Measurements from ENCODE around the gene C2orf92.

Gene C2orf92

DNA sequence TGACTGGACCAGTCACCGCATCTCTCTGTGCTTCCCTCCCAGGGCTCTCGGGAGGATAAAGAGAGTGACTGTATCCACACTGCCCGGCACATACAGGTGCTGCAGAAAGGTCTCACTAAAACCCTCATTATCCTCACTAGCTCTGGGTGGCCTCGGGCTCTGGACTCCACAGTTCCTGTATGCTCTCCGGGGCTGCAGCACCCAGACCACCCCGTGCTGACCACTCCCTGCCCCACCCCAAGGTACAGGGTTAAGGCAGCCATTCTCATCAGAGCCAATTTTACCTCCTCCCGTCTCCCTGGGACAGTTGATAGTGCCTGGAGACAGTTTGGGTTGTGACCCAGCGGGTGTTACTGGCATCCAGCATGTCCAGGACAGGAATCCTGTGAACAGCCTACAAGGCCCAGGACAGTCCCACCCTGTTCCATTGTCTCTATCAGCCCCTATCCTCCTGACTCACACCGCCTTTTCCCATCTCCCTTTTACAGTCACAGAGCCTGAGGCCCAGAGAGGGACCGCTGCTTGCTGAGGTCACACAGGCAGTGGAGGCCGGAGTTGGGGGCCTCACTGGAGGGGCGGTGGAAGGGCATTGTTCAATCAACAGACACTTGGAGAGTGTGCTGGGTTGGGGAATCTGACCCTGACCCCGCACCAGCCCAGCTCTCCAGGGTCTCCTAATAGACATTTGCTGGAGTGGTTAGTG, 45.6 kb downstream of the C2orf92 start:
- no peak for DNase-seq

DNA sequence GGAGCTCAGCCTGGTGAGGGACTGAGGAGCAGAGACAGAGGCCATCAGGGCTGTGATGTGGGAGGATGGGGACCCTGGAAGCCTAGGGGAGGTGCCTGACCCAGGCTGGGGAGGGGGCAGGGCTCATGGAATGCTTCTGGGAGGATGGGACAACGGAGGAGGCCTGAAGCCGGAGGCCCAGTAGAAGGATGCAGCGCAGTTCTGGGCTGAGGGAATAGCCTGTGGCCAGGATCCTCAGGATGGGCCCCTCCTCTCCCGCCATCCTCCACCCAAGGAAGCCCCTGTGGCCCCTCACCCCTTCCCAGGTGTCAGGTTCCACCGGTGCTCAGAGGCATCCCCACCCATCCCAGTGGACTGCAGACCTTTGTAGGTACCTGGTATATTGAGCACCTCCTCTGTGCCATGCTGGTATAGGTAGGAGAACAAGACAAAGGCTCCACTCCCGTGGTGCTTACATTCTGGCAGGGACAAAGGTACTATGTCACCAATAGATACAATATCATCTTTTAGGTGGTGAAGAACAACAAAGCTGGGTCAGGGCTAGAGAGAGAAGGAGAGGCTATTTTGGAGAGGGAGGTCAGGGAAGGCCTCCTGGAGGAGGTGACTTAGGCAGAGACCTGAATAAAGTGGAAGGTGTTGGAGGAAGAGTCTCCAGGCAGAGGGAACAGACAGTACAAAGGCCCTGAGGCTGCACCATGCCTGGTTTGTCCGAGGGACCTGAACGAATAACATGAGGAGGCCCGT, 46.6 kb downstream of the C2orf92 start:
- DNase-seq, result no peak

DNA sequence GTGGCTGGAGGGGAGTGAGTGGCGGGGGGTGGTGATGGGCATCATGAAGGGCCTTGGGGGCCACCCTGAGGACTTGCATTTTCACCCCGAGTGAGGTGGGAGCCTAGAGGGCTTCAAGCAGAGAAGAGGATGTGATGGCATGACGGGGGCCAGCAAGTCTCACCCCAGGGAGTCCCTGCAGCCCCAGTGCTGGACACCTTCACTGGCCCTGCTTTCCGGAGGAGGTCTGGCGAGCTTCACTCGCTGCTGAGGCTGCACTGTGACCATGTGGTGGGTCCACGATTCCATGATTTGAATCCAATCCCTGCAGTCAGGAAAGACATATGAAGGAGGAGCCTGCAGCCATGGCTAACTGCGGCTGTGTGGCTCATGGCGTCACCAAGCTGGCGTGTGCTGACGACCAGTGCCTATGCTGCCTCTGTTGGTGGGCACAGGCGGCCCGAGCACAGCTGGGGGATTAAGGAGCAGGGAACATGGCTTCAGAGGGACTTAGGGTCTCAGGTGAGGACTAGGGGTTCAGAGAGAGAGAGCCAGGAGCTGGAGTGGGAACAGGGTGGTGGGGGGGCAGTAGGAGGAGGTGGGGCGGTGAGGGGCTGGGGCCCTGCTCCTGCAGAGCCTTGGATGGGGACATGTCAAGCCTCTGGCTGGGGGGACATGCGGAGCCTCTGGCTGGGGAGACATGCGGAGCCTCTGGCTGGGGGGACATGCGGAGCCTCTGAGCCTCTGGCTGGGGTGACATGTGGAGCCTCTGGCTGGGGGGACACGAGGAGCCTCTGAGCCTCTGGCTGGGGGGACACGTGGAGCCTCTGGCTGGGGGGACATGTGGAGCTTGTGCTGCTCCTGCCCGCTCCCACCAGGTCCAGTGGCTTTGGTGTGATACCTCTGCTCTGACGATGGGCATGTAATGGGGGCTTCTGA, 47.4 kb downstream of the C2orf92 start:
- no peak for DNase-seq

DNA sequence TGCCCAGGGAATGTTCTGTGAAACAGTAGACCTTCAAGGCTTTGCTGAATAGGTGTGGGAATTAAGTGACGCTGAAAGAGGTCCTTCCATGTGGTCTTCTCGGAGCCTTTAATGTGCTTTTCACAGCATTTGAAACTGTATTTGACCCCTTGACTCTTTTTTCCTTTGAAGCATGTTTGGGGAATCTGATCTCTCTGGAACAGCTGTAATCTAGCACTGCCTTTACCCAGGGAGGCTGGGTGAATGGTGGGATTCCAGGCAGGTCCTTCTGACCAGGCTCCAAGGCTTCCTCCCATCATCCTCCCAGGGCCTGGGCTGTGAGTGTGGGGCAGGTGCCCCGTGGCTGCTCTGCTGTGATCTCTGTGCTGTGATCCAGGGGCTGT, 48.1 kb downstream of the C2orf92 start:
- DNase-seq, result no peak

DNA sequence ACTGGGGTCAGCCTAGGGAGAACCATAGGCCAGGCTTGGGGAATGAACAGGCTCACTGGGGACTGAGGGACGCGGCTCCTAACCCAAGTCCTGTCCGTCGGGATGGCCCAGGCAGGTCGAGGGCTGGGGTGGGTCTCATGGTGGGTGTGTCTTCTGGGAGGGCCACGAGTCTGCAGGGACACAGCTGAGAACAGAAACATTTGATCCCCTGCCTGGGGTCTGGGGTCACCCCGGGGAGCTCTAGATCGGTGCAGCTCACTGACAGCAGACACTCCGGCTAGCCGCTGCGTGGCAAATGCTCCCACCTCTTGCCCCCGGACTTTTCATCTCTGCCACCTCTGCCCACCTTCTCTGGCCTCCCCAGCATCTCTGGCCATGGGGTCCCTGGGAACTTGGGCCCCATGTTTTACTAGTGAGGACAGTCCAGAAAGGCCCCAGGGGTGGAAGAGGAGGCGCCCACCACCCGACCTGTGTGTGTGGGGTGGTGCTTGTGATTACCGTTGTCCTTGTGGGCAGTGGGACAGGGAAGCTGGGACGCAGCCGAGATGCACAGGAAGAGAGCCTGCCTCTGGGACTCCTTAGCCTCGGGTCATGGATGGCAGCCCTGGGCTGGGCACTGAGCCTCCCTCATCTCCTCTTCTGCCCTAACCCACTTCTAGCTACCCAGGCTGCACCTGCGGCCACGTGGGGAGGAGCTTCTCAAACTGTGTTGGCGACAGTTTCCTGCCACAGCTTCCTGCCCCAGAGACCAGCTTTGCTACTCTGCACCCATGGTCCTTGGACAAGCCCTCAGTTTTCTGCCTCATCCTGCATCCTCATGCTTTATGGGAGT, 48.8 kb downstream of the C2orf92 start:
- DNase-seq, result no peak

DNA sequence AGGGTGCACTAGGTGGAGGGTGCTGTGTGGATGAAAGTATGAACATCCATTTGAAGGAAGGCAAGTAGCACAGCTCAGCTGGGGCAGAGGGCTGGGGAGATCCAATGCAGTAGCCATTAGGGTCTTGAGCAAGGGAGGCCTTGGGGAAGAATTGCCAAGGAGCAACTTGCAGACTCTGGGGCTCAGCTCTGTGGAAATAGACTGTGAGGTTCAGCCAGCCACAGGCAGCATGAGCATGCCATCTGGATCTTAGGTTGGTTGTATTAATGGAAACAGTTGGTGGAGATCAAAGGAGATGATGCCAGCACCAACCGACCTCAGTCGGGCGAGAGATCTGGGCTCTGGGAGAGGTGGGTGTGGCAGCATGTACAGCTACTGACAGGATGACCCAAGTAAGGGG, 49.4 kb downstream of the C2orf92 start:
- no peak for DNase-seq

DNA sequence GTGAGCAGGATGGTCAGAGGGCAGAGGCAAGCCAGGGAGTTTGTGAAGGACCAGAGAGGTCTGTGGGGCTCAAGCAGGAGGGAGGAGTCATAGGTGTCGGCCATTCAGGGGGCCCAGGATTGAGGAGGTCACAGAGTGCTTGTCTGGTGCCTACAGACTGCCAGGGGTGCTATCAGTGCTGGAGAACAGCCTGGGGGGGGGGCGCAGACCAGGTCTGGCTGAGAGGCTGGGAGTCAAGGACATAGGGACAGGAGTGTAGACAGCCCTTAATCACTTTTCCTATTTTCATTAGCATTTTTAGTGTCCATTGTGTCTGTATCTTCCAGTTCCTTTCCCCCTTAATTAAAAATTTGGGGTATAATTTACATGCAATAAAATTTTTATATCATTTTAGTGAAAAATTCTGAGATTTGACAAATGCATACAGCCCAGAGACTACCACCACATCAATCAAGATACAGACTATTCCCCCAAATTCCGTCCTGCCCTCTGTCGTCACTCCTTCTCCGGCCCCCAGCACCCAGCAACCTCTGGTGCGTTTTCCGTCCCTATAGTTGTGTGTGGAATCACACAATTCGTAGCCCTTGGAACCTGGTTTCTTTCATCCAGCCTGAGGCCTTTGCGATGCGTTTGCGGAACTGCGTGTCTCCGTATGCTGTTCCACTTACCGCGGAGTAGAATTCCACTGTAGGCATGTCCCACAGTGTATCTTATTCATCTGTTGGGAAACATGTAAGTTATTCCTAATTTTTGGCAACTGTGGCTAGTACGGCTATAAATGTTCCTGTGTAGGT, 50.0 kb downstream of the C2orf92 start:
- DNase-seq, result no peak

DNA sequence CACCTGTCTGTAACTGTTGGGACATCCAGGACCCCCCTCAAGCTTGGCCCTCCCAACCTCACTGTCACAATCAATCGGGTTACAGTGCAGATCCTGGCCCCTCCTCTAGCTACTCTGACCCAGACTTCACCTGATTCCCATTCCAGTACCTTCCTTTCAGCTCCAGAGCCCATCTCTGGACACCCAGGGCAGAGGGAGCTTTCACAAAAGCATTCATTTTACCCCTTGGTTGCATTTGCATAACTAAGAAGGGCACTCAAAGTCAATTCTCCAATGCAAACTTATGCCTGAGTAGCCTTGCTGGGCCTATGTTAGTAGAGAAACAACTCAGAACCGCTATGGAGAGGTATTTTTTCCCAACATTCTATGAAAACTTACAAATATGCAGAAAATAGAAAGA, 51.2 kb downstream of the C2orf92 start:
- no peak for DNase-seq

DNA sequence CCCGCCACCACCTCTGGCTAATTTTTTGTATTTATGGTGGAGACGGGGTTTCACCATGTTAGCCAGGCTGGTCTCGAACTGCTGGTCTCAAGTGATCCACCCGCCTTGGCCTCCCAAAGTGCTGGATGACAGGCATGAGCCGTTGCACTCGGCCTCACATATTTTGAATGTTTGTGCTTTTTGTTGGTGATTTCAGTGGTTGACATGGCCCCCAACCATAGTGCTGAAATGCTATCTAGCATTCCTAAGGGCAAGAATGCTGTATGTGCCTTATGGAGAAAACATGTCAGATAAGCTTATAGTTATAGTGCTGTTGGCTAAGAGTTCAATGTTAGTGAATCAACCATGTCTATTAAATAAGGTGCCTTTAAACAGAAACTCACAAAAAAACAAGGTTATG, 52.7 kb downstream of the C2orf92 start:
- no peak for DNase-seq

DNA sequence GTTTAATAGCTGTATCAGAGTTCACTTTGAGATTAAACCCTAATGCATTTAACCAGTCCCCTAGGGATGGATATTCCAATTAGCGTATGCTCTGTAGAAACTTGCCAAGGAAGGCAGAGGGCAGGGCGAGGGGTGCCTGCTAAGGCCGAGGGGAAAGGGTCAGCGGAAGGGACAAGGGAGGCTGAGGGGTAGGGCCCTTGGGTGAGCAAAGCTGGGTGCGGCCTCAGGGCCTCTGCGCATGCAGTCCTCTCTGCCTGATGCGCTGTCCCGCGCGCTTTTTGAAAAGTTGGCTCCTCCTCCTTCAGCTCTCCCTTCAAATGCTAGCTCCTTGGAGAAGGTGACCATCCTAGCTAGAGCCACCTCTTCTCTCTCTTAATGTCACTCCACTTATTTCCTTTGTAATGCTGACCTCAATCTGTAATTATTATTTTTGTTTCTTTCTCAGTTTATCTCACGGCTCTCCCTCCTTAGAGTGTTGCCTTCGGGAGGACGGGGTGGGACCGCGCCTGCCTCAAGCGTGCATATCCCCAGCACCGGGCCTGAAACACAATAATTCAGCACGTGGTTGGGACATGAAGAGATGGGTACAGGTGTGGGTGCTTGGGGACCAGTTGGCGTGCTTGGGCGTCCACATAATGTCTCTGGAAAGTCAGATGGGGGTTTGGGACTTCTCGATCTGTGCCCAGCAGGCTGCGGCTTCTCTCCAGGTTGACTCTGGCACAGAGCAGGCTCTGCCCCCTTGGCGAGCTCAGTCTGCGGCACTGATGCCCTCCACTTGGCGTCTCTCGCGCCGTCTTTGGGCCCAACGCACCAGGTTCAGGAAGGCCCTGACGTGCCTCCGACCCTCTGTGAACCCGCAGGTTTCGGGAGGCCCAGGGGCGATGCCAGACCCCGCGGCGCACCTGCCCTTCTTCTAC, 53.9 kb downstream of the C2orf92 start:
- DNase-seq, result no peak

DNA sequence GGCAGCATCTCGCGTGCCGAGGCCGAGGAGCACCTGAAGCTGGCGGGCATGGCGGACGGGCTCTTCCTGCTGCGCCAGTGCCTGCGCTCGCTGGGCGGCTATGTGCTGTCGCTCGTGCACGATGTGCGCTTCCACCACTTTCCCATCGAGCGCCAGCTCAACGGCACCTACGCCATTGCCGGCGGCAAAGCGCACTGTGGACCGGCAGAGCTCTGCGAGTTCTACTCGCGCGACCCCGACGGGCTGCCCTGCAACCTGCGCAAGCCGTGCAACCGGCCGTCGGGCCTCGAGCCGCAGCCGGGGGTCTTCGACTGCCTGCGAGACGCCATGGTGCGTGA, 54.5 kb downstream of the C2orf92 start:
- no peak for DNase-seq

DNA sequence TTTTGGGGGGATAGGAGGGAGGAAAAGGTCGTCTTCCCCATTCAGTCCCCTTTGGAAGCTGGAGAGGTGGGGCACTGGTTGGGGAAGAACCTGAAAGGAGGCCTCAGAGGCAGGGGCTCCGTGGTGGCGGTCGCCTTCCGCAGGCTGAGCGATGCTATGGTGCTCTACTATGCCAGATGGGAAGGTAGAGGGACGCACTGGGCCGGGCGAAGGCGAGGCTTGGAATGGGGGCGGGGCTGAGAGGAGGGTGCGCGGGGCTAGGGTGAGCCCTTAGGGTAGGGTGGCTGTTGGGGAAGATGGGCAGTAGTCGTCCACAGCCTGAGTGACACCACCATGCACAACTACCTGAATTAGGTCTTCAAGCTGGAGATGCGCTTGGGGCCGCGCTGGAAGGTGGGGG, 55.0 kb downstream of the C2orf92 start:
- no peak for DNase-seq

DNA sequence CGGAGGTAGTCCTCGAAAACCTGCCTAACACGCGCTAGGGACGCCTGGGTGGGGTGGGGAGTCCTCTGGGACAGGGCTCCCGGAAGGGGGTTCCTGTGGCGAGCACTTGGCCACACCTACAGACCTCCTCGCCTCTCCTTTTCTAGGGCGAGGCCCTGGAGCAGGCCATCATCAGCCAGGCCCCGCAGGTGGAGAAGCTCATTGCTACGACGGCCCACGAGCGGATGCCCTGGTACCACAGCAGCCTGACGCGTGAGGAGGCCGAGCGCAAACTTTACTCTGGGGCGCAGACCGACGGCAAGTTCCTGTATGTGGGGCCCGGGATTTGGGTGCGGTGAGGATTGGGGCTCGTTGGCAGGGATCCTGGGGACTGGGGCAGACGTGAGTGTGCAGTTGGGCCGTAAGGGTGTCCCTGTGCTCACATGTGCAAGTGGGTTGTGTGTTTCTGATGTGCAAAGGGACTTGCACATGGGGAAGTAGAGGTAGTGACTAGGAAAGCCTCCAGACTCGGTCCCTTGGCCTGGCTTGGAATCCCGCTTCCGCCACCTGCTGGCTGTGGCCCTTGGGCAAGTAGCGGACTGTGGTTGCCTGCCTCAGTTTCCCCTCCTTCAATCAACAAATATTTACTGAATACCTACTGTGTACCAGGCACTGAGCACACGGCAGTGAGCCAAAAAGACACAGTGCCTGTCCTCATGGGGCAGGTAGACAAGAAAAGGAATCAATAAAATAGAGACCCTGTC, 55.6 kb downstream of the C2orf92 start:
- DNase-seq, result no peak

DNA sequence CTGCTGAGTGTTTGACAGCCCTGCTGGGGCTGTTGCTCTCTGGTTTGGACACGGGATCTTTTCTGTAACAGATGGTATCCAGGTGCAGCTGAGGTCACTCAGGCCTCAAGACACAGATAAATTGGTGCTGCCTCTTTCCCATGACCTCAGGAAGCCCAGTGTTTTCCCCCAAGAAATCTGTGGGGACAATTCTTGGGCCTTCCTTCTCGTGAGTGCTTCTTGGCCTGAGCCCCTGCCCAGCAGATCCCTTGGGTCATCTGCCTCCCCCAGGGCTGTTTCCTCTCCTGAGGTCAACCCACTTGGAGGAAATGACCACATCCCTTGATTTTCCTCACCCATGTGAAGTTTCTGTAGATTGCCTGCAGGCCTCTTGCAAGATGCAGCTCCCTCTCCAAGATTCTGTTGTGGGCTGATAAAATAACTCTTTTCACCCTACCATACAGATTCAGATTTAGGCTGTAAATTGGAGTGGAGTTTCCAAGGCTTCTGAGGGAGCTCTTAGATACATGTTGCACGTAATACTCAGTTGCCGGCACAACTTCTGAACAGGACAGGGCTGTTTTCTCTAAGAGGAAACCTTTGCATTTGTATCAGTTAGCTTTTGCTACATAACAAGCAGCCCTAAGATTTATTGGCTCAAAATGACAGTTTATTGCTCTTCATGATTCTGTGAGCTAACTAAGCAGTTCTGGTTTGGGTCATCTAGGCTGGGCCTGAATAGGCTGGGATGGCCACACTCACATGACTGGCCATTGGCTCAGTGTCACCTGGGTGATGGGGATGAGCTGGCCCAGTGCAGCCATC, 57.0 kb downstream of the C2orf92 start:
- DNase-seq, result peak; percentile 27

DNA sequence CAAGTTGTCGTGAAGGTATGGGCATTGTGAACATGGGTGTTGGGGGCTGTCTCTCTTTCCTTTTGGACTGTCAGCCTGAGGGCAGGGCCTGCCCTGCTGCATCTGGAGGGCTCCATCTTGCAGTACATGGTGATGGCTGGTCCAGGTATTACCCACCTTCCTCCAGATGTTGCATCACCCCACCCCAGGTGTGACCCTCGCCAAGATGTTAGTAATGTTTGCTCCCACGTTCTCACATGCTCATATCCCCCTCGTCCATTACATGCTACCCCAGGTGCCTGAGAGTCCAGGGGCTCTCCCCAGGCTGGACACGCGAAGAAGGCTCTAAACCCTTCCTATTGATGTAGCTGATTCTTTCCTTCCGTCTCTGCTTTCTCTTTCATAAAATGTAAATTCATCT, 57.8 kb downstream of the C2orf92 start:
- DNase-seq, result no peak

DNA sequence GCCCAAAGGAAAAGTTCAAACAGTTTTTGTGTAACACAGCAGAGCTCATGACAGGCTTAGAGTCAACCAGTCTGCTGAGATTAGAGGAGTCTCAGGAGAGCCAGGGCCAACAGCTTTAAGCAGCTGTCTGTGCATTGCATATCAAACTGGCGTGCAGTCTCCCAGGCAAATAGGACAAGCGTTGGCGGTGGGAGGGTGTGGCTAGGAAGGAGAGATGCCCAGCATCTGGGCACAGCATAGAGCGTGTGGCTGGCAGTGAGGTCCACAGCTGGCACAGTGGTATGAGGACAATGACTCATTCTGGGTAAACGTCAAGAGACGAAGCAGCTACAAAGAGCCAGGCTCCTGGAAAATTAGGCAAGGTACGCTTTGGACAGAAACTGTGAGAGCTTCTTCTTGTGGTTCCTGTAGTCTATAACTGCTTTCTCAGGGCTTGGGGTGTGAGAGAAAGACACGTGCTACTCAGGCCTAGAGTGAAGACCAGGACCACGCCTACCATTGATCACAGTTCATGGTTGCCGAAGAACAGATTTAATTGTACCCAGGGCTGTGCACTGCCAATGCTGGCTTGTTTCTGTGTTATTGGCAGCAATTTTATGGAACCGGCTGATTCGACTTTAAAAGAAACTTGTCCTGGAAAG, 58.7 kb downstream of the C2orf92 start:
- DNase-seq, result peak; percentile 10

DNA sequence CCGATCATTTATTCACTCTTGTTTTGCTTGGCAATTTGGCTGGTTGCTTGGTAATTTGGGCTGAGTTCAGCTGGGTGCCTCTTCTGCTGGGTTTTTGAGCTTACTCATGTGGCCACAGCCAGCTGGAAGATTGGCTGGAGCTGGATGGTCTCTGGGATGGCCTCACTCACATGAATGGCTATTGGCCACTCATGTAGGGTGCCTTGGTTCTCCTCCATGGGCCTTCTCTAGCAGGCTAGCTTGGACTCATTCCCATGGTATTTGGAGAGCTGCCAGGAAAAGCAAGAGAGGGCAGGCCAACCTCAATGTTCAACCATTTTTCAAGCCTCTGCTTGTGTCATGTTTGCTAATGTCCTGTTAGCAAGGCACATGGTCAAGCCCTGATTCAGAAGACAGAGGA, 60.7 kb downstream of the C2orf92 start:
- DNase-seq, result peak; percentile 21

DNA sequence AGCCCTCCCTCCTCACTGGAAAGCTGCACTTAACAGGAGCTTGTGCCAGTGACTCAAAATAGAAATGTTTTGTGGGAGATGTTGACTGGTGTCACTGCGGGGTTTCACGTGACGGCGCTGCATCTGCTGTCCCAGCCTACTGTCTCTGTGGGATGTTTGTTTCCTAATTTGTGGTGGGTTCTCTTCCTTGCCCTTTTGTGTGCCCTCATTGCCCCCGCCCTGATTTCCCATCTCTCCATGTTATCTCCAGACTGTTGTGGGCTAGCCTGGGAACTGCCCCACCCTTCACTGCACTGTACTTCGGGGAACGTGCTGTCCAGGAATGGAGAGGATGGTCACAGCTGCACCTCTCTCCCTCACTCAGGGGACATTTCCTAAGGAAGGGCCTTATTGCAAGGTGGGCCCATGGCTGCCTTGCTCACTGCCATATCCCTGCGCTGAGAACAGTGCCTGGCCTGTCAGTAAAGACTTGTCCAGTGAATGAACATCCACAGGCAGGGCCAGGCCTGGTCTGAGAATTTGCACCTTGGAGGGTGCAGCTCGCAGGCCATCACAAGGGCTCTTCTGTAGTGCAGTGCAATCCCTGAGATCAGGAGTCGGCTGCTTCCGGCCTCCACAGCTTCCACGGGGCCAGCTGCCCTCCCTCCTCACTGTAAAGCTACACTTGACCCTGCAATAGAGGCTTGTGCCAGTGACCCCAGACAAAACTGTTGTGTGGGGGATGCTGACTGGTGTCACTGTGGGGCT, 61.9 kb downstream of the C2orf92 start:
- no peak for DNase-seq
